H1 (cell line): ENCODE results near the gene ERO1B. TPM values are rescaled to one million over a fixed set of nuclear protein-coding genes. Genes with fewer than 3 reads are reported as not detected.

ENCODE experiments used
- CHD7 ChIP-seq: fragments of 300-600 bp; sonication (generic); IDR thresholded peaks from 2 replicates; pipeline ENCODE4 v1.7.1; 2012; ENCODE audit warnings: low read length, moderate library complexity, mild to moderate bottlenecking, inconsistent platforms; ENCODE audit not compliant: insufficient replicate concordance
- HDAC6 ChIP-seq: IDR thresholded peaks from one replicate; pipeline ENCODE4 v1.7.1; 2012; ENCODE audit warnings: low read depth, mild to moderate bottlenecking, inconsistent platforms, low read length, moderate library complexity
- MAX ChIP-seq: IDR thresholded peaks from 2 replicates; pipeline ENCODE4 v1.6.1; 2012; ENCODE audit warnings: inconsistent platforms
- polyA plus RNA-seq, 7 experiments: library from polyadenylated mRNA; depleted of rRNA in 3 of 7; stranded (reverse) in 5 of 7; unstranded in 2 of 7; fragments of >200 nt in 5 of 7; fragments of 200-250 nt in 2 of 7; gene quantifications; 1 replicate in 5 of 7; 2 replicates in 1 of 7; 4 replicates in 1 of 7; pipeline versions ENCODE4 v1.2.1 to v1.2.3, GENCODE V29; 2011 to 2013; ENCODE audit warnings: missing spikeins in 2 of 7, mixed read lengths in 2 of 7
- total RNA-seq: library from RNA; stranded (reverse); fragmentation: NEBNext Ultra II Directional; extraction: Animal tissue kit (Norgen Biotek cat#: 25700); gene quantifications from 2 replicates; pipeline ENCODE4 v1.2.1, GENCODE V29; 2021

ERO1B gene
- total and polyA plus RNA-seq, 2 of the 8 experiments (the other 6 are each of a cell fraction or from before 2014, with no cell fraction given) = 0.74 to 5.6 TPM

- TF ChIP-seq CHD7 (no peak), HDAC6 (no peak), MAX (no peak)
Measured at GRCh38 chr1:236204039-236204438, 77.7 kb downstream of the ERO1B start (continued).
